Measurements from ENCODE around the gene HOXB4.

The HOXB4 gene

GRCh38 chr17:48589060-48589830 is 11.1 kb upstream of the HOXB4 start:
- no peak for DNase-seq

GRCh38 chr17:48588528-48588927 is 10.4 kb upstream of the HOXB4 start:
- peak; percentile 57 for DNase-seq

GRCh38 chr17:48588074-48588415 is 9.9 kb upstream of the HOXB4 start:
- no peak for DNase-seq

DNA sequence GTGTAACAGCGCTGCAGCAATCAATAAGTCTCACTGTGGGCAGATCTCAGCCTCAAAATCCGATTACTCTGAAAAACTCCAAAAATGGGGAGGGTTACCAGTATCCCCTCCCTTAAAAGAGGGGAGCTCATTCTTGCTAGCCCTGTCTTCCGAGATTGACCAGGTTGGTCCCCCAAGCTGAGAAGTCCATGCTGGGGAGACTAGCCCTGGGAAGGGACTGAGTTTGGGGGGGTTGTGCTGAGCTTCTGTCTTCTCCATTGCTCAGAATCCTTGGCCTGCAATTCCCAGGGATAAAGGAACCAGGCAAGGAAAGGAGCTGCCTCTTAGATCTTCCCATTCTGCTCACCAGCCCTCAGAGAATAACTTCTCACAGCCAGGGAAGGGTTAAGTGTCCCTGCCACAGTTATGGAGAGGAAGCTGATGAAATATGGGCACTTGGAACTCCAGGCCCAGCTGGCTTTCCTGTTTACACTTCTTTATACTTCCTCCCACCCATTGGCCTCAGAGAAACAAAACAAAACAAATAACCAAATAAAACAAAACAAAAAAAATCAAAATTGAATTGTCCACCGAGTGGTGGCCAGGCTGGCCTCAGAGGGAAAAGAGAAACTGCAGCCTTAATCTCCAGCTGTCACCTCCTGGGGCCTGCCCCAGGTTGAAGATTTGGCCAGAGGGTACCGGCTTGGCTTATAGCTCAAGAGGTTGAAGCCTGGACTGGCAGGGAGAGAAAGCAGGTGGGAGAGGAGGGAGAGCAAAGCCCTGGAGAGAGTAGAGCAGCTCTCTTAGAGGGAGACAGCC is 9.3 kb upstream of the HOXB4 start:
- DNase-seq, result peak; percentile 77

DNA sequence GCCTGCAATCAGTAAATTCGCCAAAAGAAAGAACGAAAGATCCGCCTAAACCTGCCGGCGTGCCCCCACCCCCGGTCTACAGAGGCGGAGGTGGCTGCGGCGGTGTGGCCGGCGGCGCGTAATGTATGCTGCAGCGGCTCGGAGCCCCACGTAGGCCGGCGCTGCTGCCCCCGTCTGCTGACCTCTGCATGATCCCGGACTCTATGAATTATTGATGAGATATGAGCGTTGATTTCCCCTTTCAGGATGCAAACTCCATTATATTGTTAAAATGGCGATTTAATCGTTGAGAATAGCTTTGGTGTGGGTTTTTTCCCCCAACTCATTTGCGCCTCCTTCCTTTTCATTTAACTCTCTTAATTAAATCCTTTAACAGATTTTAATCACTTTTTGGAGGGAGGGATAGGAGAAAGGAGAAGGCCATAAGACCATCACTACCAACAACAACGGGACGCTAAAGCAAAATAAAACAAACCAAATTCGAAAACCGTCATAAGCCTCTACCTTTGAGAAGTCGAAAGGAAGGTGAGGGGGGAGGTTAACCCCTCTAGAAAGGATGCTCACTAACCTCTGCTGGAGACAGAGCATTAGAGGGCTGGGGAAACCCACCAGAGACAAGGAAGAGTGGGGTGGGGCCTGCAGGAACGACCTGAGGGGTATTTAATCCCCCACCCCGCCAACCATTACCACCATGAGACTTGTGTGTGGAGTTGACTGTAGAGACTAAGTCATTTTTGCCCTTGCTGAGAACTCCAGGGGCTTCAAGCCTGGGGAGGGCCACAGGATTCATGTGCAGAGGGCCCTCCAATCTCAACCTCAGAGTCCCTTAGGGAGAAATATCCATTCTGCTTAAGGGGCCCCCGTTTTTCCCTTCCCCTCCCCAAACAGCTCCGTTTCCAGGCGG is 8.5 kb upstream of the HOXB4 start:
- DNase-seq, result peak; percentile 60

GRCh38 chr17:48584223-48584741 is 6.1 kb upstream of the HOXB4 start:
- peak; percentile 78 for DNase-seq

DNA sequence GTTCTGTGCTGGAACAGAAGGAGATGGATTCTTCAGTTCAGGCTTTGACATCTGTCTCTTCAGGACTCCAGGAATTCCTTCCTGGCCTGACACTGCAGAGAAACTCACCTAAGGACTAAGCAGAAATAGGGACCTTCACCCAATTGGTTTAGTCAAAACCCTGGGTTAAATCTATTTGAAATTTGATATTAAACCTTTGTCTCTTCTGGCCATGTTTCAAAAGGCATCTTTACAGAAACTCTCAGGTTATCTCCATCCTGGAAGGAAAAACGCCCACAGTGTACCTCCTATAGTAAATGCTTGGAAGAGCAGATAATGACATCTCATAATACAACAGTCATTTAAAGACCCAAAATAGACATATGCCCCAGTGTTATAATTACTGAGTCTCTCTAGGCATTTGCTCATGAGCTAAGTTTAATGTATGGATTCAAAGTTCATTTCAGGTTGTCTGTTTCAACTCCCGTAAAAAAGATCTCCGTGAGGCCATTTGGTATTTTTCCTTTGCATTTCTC is 5.6 kb upstream of the HOXB4 start:
- DNase-seq, result no peak

DNA sequence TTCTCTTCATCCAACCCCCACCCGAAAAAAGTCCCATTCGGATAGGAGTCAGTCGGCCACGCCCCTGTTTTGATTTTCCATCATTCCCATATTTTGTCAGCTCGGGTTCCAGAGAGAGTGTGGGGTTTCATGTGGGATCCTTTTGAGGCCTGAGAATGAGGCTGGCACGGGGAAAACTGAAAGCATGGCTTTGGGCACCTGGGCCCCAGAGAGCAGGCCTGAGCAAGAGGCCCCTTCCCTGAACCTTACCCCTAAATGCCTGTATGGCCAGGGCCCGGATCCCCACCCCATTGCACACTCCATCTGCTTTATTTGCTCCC is 4.6 kb upstream of the HOXB4 start:
- DNase-seq, result no peak

GRCh38 chr17:48579760-48580554 is 1.8 kb upstream of the HOXB4 start:
- DNase-seq, result no peak

GRCh38 chr17:48579471-48579759 is 1.3 kb upstream of the HOXB4 start:
- no peak for DNase-seq

DNA sequence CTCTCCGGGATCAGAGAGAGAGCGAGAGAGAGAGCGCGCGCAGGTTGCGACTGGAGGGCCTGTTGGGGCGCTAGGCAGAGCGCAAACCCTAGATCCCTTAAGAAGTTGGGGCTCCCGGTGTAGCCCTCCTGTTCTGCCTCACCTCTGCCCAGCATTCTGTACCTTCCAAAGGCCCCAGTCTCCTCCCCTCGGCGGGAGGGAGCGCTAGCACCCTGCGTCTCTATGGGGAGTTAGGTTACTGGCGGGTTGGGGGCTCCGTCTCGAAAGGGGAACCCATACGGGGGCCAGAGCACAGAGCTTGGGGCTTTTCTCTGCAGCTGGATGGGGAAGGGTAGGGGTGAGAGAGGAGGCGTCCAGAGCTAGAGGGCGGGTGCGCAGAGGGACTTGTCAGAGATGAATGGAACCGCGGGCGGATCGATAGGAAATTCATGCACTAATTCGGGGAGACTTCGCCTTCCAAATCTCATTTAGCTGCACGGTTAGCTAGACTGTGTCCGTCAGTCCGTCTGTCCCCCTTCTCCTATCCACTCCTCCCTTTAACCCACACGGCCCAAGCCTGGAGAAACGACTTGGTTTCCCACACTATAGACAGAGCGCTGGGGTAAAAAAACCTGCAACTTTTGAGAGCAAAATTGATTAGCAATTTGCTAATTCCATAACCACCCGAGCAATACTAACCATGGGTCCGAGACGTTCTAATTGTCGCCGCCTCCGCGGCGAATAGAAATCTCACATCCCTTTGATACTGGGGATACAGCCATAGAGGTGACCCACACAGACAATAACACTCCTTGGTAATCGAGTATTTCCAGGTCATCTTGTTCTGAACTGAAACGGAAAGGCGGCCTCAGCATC is 693 bp upstream of the HOXB4 start:
- DNase-seq, result no peak

GRCh38 chr17:48577330-48577945 is 712 bp downstream of the HOXB4 start:
- peak; percentile 84 for DNase-seq

- DNase-seq, result peak; percentile 75
These were observed 1.5 kb downstream of the HOXB4 start for GRCh38 chr17:48576479-48577309.

DNA sequence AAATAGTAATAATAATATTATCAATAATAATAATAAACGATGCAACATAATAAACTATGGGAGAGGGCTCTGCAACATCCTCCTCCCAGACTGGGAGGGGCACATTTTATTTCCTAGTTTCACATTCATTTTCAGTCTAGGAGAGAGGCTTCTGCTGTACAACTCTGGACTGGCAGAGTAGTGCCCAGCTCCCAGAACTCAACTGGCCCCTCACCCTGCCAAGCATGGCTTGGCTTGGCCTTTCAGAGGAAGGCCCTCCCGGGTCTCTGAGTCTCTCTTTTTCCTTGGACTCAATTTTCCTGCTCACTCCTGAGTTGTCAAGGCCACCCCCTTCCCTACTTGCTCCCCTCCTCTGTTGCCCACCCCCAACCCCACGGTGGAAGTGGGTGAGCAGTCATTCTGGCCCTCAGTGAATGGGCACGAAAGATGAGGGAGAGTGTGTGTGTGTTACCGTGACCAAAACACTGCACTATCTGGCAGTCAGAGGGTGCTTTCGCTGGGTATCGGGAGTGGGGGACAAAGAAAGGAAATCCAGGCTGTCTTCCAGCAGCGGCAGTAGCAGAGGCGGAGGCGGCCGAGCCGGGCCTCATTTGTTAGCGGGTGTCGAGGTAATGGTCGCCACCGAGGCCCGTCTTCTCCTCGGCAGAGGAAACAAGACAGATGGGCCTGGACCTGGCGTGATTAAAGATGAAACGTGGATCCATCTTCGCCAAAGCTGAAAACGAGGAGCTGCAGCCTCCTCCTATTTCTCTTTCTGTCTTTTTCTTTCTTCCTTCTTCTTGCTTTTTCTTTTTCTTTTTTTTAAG is 2.3 kb downstream of the HOXB4 start:
- peak; percentile 56 for DNase-seq

- DNase-seq, result peak; percentile 91
These were observed 3.0 kb downstream of the HOXB4 start for GRCh38 chr17:48575066-48575582.

GRCh38 chr17:48574505-48575065 is 3.6 kb downstream of the HOXB4 start:
- DNase-seq, result no peak

DNA sequence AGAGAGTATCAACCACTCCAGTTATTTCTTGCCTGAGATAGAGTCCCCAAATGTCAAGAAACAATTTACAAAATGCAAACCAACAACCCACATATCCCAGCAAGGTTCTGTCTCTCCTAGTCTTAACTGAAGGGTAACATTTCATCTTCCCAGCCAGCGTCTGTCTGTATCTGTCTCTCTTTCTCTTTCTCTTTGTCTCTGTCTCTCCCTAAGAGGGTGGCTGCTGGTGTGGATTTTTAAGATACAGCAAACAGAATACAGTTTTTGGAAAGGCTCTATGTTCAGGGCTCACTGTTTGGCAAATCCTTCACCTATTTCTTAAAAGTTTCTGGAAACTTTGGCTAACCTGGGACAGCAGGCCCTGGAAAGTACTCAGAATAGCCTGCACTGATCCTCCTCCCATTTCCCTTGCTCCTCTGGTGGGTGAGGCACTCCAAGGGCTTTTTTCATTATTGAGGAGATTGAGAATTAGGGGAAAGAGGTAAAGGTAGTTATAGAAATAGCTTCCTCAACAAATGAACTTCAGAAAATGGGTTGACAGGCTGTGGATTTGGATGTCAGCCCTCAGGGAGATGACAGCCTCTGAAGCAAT is 6.2 kb downstream of the HOXB4 start:
- peak; percentile 39 for DNase-seq
